ENCODE results near the gene MTHFSD.

MTHFSD gene

GRCh38 chr16:86502856-86503748 is 51.9 kb downstream of the MTHFSD start:
- no peak for DNase-seq (ENCODE audit: low spot score)

DNA sequence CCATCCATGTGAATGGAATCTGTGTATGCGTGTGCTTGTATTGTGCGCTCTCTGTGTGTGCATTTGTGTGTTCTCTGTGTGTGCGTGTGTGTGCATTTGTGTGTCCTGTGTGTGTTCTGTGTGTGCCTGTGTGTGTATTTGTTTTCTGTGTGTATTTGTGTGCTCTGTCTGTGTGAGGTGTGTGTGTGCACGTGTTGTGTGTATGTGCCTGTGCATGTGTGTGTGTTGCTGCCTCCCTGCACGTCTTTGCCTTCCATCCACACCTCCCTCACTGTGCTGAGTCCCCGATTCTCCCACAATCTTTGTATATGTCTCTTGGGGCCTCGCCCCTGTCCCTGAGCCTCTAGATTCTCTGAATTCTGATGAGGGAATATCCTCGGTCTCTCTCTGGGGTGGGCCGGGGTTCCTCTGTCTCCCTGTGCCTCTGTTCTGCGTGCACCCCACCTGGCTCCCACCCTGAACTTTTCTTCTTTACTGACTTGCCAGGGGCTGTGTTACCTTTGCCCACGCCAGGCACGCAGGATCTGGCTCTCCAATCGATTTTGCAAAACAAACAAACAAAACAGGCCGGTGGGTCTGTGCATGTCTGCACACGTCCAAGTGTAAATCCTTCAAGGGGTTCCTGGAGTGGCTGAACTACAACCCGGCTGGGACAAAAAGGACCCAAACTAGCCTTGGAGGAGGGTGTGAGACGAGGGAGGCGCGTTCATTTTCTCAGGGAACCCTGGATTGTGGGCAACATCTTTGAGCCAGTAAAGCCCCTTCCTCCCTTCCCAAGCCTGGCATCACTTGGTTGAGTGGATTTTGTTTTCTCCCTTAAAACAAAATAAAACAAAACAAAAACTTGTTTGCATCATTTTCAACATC is 52.8 kb downstream of the MTHFSD start:
- no peak for DNase-seq (ENCODE audit: low spot score)

GRCh38 chr16:86500708-86501510 is 54.1 kb downstream of the MTHFSD start:
- DNase-seq (ENCODE audit: low spot score): no peak

DNA sequence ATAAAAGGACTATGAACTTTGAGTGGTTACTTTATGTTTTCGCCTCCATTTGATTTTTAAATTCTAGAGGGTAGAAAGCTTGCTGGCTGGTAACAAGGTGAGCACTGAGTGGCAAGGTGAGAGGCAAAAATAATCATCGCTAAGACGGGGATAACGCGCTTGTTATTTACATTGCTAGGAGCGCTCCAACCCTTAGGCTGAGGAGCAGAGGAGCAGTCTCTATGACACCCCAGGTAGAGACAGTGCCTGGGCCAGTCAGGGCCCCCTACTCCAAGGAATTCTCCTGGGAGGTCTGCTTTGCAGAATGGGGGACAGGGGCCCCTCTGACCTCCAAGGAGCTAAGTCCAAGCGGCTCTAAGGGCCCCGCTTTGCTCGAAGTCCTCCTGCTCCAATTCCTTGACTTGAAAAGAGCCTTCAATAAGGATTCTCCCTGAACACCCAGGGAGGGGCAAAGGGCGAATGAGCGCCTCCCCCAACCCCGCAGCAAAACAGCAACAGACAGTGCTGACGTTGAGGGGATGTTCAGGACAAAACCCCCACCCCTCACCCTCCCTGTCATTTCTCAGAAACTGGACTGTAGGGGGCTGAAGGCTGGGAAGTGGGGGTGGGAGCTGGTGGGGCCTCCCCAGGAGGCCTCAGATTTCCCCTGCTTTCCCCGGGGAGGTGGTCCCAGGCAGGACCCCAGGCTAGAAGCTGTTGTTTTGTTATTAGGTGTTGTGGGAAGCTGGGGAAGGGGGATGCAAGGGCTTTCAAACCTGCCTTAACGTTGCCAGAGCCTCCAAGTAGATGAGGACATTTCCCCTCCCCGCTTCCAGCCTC is 54.9 kb downstream of the MTHFSD start:
- DNase-seq (ENCODE audit: low spot score): no peak

GRCh38 chr16:86499440-86499786 is 55.6 kb downstream of the MTHFSD start:
- DNase-seq (ENCODE audit: low spot score): no peak

- DNase-seq (ENCODE audit: low spot score): no peak
These were observed 56.2 kb downstream of the MTHFSD start for GRCh38 chr16:86498671-86499439.

GRCh38 chr16:86498155-86498670 is 56.8 kb downstream of the MTHFSD start:
- DNase-seq (ENCODE audit: low spot score): no peak

DNA sequence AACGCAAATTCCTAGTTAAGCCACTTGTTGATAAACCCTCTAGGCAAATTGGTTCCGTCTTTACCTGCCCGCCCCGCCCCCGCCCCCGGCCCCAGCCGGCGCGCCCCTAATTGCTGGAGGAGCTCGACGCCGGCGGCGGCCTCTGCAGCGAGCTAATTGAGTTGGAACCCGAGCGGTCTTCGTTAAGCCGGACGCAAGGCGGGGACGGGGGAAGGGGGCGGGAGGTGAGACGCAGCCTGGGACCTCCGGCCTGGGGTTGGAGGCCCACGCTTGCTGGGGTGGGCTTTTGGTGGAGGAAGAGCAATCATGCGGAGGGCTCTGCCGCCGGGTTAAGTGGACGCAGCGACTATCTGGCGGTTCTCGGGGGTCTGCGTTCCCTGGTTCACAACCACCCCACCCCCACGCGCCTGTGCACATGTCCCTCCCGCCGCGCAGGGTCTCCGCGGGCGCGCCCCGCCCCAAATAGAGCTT is 57.4 kb downstream of the MTHFSD start:
- DNase-seq (ENCODE audit: low spot score): no peak

DNA sequence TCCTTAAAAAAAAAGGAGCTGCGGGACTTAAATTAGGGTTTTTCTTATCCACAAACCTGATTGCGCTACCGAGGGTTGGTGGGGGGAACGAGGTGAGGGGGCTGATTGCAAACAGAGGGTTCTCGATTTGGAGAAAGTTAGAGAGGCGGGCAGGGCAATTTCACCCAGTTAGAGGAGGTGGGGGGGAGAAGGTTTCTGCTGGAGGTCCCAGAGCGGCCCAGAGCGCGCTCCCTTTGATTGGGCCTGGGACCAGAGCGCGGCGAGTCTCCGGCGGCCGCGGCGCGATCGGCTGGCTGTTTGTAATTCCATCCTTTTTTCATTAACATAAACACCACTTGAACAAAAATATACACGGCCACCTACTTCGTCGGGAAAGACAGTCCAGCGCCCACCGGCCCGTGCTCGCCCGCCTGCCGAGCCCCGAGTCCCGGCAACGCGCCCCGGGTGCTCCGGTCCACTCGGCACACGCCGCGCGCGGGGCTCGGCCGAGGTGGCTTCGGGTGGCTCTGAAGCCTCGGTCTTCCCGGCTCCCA is 58.0 kb downstream of the MTHFSD start:
- DNase-seq (ENCODE audit: low spot score): no peak

- no peak for DNase-seq (ENCODE audit: low spot score)
These were observed 58.6 kb downstream of the MTHFSD start for GRCh38 chr16:86496262-86496928.

- no peak for DNase-seq (ENCODE audit: low spot score)
These were observed 59.2 kb downstream of the MTHFSD start for GRCh38 chr16:86495756-86496261.

GRCh38 chr16:86495357-86495701 is 59.7 kb downstream of the MTHFSD start:
- DNase-seq (ENCODE audit: low spot score): no peak

- no peak for DNase-seq (ENCODE audit: low spot score)
These were observed 60.3 kb downstream of the MTHFSD start for GRCh38 chr16:86494565-86495356.

GRCh38 chr16:86494039-86494564 is 60.9 kb downstream of the MTHFSD start:
- no peak for DNase-seq (ENCODE audit: low spot score)

DNA sequence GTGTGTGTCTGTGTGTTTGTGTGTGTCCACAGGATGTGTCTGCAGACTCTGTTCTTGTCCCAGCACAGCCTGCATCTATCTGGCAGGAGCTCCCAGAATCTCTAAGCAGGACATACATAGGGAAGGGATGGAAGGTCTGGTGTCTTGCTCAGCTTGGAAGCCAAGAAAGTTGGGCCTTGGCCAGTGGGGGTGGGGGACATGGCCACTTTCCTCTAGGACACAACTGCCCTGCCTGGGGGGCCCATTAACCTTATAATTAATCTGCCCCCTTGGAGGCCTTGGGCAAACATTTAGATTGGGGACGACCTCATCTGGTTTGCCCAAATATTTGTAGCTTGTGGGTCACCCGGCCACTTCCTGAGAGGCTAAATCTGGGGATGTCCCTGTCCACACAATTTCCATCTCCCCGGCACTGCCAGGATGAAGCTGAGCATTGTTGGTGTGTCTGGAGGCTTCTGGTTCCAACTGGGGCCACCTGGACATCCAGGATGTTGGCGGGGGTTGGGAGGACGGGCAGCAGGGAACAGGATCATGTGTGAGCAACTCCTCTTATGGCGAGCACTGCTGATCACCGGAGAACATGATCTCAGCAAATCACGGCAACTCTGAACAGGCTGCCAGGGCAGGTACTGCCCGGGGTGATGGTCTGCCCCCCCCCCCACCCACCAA is 61.9 kb downstream of the MTHFSD start:
- no peak for DNase-seq (ENCODE audit: low spot score)

- no peak for DNase-seq (ENCODE audit: low spot score)
These were observed 62.6 kb downstream of the MTHFSD start for GRCh38 chr16:86492267-86492960.

- DNase-seq (ENCODE audit: low spot score): no peak
These were observed 63.4 kb downstream of the MTHFSD start for GRCh38 chr16:86491640-86492023.

Data from activated CD4-positive, alpha-beta T cell treated with anti-CD3 and anti-CD28 coated beads, Interleukin-2, Interleukin-4, amounts not matched to agents 100 ng/mL and 50 ng/mL, durations not matched to agents 16 hours and 8 hours (primary cell).